ENCODE data around the gene AFF1. TPM values are rescaled to one million over a fixed set of nuclear protein-coding genes. Genes with fewer than 3 reads are reported as not detected.
"Not testable (repeated sequence)": the region's sequence is repeated elsewhere in the genome, so short reads cannot be mapped to it uniquely, and the experiment has no call there.

Gene AFF1
- total RNA-seq, 1 experiment from 2014 or later: 61.9 TPM

GRCh38 chr4:87134122-87134521 lies 199.3 kb downstream of the AFF1 start:
- ChIA-PET POLR2A (interaction anchor here (1.2 kb wide), 1 partner anchor 13 kb away, joined by 7 read pairs; no protein-coding TSS in a partner anchor), CTCF (interaction anchor here (1.2 kb wide), 1 partner anchor 14 kb away, joined by 5 read pairs; no protein-coding TSS in a partner anchor)
- Mint-ChIP-seq H3K27ac (ENCODE audit: low read depth, unreplicated experiment) (no peak overlapping the region), H3K27me3 (ENCODE audit: insufficient read depth, unreplicated experiment) (no peaks in the 10 kb centered on the region), H3K4me3 (ENCODE audit: unreplicated experiment) (no peak overlapping the region), H3K9me3 (ENCODE audit: unreplicated experiment) (no peaks in the 10 kb centered on the region), H3K4me1 (ENCODE audit: insufficient read depth, unreplicated experiment) (no peaks in the 10 kb centered on the region), H3K36me3 (ENCODE audit: insufficient read depth, unreplicated experiment) (peaks cover 97% of the 10 kb centered on the region)
- DNase-seq (ENCODE audit: unreplicated experiment): no peak
- BruUV-seq (replicated peaks): no TSS peak
- intact Hi-C loops (cut with micrococcal nuclease): no loop called here
- TF ChIP-seq, protein P1, sequence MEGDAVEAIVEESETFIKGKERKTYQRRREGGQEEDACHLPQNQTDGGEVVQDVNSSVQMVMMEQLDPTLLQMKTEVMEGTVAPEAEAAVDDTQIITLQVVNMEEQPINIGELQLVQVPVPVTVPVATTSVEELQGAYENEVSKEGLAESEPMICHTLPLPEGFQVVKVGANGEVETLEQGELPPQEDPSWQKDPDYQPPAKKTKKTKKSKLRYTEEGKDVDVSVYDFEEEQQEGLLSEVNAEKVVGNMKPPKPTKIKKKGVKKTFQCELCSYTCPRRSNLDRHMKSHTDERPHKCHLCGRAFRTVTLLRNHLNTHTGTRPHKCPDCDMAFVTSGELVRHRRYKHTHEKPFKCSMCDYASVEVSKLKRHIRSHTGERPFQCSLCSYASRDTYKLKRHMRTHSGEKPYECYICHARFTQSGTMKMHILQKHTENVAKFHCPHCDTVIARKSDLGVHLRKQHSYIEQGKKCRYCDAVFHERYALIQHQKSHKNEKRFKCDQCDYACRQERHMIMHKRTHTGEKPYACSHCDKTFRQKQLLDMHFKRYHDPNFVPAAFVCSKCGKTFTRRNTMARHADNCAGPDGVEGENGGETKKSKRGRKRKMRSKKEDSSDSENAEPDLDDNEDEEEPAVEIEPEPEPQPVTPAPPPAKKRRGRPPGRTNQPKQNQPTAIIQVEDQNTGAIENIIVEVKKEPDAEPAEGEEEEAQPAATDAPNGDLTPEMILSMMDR (IDR thresholded peaks at IDR 0.05; ENCODE audit: unreplicated experiment): no peak

DNA sequence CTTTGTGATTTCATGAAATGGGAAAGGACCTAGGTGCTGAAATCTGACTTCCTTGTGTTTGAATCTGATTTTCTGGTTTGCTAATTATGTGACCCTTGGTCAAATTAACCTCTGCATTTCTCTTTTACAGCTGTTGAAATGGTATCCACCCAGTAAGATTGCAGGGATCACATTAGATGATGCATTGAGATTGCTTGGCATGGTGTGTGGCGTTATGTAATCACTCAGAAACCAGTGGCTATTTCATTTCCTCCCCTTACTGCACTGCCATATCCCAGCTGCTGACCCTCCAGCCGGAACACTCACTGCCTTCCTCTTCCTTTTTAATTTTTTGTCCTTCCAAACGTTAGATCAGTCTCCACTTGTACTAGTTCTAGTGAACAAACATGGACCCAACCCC lies 206.6 kb downstream of the AFF1 start:
- POLR2A ChIA-PET: interaction anchor here (1.0 kb wide), 1 partner anchor 388 kb away, joined by 3 read pairs; the partner anchor contains the start of gene SPARCL1
- TF ChIP-seq, protein P1 (IDR thresholded peaks at IDR 0.05; ENCODE audit: unreplicated experiment): no peak
- Mint-ChIP-seq H3K4me3 (ENCODE audit: unreplicated experiment) (no peak overlapping the region), H3K27me3 (ENCODE audit: insufficient read depth, unreplicated experiment) (no peaks in the 10 kb centered on the region), H3K36me3 (ENCODE audit: insufficient read depth, unreplicated experiment) (peaks cover 89% of the 10 kb centered on the region), H3K9me3 (ENCODE audit: unreplicated experiment) (no peaks in the 10 kb centered on the region), H3K4me1 (ENCODE audit: insufficient read depth, unreplicated experiment) (no peaks in the 10 kb centered on the region), H3K27ac (ENCODE audit: low read depth, unreplicated experiment) (no peak overlapping the region)
- DNase-seq (ENCODE audit: unreplicated experiment): no peak
- BruUV-seq (replicated peaks): no TSS peak
- intact Hi-C loops (cut with micrococcal nuclease): no loop called here
- CTCF ChIA-PET: interaction anchor here (0.5 to 0.7 kb wide), 2 partner anchors 9 to 12 kb away, joined by 3 read pairs; no protein-coding TSS in a partner anchor

GRCh38 chr4:87144356-87144755 lies 209.5 kb downstream of the AFF1 start:
- ChIA-PET POLR2A (no interaction called here), CTCF (interaction anchor here (0.6 kb wide), 1 partner anchor 240 kb away, joined by 4 read pairs; no protein-coding TSS in a partner anchor)
- H3K4me1 Mint-ChIP-seq (ENCODE audit: insufficient read depth, unreplicated experiment): no peaks in the 10 kb centered on the region
- no peak overlapping the region for H3K4me3 Mint-ChIP-seq (ENCODE audit: unreplicated experiment)
- no peak for DNase-seq (ENCODE audit: unreplicated experiment)
- BruUV-seq (replicated peaks): no TSS peak
- TF ChIP-seq, protein P1 (IDR thresholded peaks at IDR 0.05; ENCODE audit: unreplicated experiment): no peak
- no peaks in the 10 kb centered on the region for H3K27me3 Mint-ChIP-seq (ENCODE audit: insufficient read depth, unreplicated experiment)
- no peak overlapping the region for H3K27ac Mint-ChIP-seq (ENCODE audit: low read depth, unreplicated experiment)
- no peaks in the 10 kb centered on the region for H3K9me3 Mint-ChIP-seq (ENCODE audit: unreplicated experiment)
- intact Hi-C loops (cut with micrococcal nuclease): no loop called here
- peaks cover 64% of the 10 kb centered on the region for H3K36me3 Mint-ChIP-seq (ENCODE audit: insufficient read depth, unreplicated experiment)

DNA sequence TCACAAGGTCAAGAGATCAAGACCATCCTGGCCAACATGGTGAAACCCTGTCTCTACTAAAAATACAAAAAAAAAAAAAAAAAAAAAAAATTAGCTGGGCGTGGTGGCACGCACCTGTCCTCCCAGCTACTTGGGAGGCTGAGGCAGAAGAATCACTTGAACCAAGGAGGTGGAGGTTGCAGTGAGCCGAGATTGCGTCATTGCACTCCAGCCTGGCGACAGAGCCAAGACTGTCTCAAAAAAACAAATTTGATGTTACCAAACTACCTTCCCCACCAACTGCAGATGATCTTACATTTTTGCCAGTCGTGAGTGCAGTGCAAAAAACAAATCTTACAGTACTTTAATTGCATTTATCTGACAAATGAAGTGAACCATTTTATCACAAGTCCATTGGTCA lies 211.1 kb downstream of the AFF1 start:
- CTCF ChIA-PET; DNase-seq (ENCODE audit: unreplicated experiment); H3K27me3 Mint-ChIP-seq (ENCODE audit: insufficient read depth, unreplicated experiment); H3K4me1 Mint-ChIP-seq (ENCODE audit: insufficient read depth, unreplicated experiment); BruUV-seq (replicated peaks); H3K27ac Mint-ChIP-seq (ENCODE audit: low read depth, unreplicated experiment); POLR2A ChIA-PET; intact Hi-C loops (cut with micrococcal nuclease); H3K4me3 Mint-ChIP-seq (ENCODE audit: unreplicated experiment); H3K9me3 Mint-ChIP-seq (ENCODE audit: unreplicated experiment): not testable (repeated sequence)
- peaks cover 50% of the 10 kb centered on the region for H3K36me3 Mint-ChIP-seq (ENCODE audit: insufficient read depth, unreplicated experiment)

All from MCF 10A (cell line).